ENCODE data around the gene RGS3.
A peak's percentile ranks its signal among the peaks of the same experiment; 100 is the strongest.

GRCh38 chr9:113564498-113565237 lies 101.1 kb downstream of the RGS3 start:
- TF ChIP-seq CTCF (IDR thresholded peaks at IDR 0.05), result no peak
- TF ChIP-seq POLR2AphosphoS5 (IDR thresholded peaks at IDR 0.05), result no peak
- peak in 1 of 2 donors; percentile 33 for TF ChIP-seq POLR2A (IDR thresholded peaks at IDR 0.05)

Measured in gastroesophageal sphincter (tissue), 3 donors.